Peyer's patch (tissue), 4 donors: ENCODE results near the gene KLHL29.

Experiments
- CTCF ChIP-seq, 6 experiments: fragments of 450-650 bp in 4 of 6; fragments of 200-600 bp in 2 of 6; sonication (generic) in 1 of 6; IDR thresholded peaks; one replicate each; pipeline ENCODE4 v1.5.1; 2017 to 2019; ENCODE audit warnings: antibody characterized with exemption in 6 of 6, mild to moderate bottlenecking in 3 of 6, moderate library complexity in 1 of 6
- POLR2A ChIP-seq, 2 donors: fragments of 450-650 bp; IDR thresholded peaks; one replicate each; pipeline ENCODE4 v1.5.1; 2017; ENCODE audit warnings: antibody characterized with exemption in 2 of 2, mild to moderate bottlenecking in 2 of 2, moderate library complexity in 2 of 2

- TF ChIP-seq CTCF (IDR thresholded peaks at IDR 0.05) (no peak), POLR2A (IDR thresholded peaks at IDR 0.05) (no peak)
Observed at GRCh38 chr2:23397478-23397877, 12.5 kb downstream of the KLHL29 start.
